SKM-1 treated with dmso at 0.1 percent for 144 hours (cell line): ENCODE data around the gene MXI1.
"Not testable (repeated sequence)": the region's sequence is repeated elsewhere in the genome, so short reads cannot be mapped to it uniquely, and the experiment has no call there.

ENCODE experiments used
- DNase-seq: peaks from one replicate; lab custom pipeline; 2025; ENCODE audit not compliant: unreplicated experiment; lab: John Stamatoyannopoulos, UW

Gene MXI1

DNA sequence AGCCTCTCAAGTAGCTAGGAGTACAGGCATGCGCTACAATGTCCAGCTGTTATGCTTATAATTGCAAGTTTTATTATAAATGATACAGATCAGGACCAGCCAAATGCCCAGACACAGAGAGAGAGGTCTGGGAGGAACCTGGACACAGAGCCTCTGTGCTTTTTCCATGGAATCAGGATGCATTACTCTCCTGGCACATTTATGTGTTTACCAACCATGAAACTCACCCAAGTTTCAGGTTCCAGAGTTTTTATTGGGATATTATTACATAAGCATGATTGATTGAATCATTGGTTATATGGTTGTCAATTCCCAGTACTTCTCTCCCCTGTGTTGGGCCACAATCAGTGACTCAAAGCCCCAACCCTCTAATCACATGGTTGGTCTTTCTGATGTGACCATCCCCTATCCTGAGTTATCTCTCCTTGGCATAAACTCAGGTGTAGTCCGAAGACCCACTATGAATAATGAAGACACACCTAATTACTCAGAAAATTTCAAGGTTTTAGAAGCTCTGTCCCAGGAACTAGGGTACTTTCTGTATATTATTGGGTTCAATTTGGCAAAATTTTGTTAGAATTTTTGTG lies 30.6 kb downstream of the MXI1 start:
- DNase-seq = no peak

DNA sequence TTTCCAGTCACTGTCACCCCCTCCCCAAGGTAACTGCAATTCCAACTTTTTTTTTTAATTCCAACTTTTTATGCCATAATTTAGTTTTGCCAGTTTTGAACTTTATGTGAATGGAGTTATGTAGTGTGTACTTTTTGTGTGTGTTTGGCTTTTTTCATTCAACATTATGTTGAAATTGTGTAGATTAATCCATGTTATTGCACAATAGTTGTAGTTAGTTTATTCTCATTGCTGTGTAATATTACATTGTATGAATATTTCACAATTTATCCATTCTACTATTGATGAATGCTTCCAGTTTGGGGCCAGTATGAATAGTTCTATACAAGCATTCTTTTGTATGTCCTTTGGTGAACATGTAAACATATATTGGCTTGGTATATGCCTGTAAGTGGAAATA lies 32.5 kb downstream of the MXI1 start:
- no peak for DNase-seq

DNA sequence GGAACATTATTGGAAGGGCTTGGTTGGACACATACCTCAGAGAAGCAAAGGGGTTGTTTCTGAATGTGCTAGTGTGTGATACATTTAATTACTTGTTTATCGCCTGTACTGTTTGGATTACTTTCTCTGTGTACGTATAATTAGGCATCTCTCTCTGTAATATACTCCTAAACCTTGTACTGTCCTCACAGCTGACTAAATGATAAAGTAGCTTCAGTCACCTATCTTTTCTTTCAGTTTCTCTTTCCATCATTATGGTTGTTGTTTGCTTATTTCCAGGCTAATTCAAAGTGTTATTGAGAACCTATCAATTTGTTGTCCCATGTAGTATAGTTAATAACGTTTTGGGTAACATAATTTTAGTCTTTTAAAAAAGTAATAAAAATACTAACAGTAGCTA lies 34.0 kb downstream of the MXI1 start:
- no peak for DNase-seq

DNA sequence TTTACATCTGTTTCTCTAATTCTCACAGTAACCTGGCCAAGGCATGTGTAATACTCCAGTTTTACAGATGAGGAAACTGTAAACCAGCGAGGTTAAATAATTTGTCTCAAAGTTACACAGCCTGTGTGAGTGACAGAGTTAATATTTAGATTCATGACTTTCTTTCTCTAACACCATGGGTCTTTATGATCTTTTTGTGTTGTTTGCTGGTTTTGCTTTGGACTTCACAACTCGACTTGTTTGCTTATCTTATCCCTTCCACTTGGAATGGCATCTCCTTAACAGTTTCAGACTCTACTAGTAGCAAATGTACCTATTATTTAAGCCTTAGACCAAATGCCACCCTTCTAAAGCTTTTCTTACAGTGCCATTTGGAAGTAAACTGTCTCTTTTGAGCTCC lies 34.4 kb downstream of the MXI1 start:
- DNase-seq = no peak

DNA sequence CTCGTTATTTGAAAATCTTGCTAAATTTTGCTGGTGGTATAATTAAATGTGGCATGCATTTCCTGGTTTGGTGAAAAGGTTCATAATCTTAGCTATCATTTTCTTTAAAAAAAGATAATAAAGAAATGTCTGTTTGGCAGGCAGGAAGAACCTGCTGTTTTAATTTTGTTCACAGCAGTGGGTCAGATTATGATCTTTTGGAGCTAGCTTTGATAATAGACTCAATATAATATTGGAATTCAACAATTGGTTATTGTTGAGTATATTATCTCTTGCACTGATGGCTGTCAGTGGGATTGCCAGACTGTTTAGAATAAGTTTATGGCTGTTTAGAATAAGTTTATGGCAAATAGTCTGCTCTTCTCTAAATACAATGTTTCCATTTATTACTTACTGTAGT lies 35.1 kb downstream of the MXI1 start:
- no peak for DNase-seq

DNA sequence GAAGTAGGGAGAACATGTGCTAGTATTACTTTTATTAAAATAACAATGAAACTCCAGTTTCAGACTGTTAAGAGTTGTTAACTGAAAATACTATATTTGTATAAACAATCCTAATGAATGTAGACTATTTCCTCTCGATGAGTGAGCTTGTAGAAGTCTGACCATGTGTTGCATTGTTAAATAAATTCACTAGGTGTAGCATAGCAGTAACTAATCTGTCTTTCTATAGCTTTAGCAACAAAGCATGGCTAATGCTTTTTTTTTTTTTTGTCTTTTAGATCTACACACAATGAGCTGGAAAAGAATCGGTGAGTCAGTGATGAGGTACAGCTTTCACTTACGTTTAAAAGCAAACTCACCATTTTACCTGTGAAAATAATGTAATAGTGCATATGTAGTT lies 37.1 kb downstream of the MXI1 start:
- no peak for DNase-seq

DNA sequence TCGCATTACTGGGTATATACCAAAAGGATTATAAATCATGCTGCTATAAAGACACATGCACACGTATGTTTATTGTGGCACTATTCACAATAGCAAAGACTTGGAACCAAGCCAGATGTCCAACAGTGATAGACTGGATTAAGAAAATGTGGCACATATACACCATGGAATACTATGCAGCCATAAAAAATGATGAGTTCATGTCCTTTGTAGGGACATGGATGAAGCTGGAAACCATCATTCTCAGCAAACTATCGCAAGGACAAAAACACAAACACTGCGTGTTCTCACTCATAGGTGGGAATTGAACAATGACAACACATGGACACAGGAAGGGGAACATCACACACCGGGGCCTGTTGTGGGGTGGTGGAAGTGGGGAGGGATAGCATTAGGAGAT lies 40.4 kb downstream of the MXI1 start:
- DNase-seq = not testable (repeated sequence)

DNA sequence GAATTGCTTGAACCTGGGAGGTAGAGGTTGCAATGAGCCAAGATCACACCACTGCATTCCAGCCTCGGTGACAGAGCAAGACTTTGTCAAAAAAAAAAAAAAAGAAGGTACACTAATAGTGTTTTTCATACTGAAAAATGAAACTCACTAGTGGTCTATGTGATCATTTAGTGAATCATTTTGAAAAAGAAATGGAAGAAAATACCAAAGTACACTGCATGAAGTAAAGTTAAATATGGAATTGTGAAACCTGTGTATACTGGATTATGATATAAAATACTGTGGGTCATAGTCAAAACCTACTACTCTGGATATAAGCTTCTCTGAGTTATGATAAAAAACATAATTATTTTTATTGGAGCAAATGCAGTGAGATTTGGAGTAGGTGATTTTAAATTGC lies 42.1 kb downstream of the MXI1 start:
- DNase-seq = not testable (repeated sequence)

DNA sequence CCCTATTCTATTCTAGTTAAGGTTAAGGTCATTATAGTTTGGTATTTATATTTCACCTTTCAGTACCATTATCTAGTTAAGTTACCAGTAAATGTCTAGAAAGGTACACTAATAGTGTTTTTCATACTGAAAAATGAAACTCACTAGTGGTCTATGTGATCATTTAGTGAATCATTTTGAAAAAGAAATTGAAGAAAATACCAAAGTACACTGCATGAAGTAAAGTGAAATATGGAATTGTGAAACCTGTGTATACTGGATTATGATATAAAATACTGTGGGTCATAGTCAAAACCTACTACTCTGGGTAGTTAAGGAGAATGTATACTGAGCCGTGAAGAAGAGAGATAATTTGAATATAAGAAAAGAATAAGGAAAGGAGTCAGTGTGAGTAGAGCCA lies 44.0 kb downstream of the MXI1 start:
- DNase-seq = not testable (repeated sequence)

DNA sequence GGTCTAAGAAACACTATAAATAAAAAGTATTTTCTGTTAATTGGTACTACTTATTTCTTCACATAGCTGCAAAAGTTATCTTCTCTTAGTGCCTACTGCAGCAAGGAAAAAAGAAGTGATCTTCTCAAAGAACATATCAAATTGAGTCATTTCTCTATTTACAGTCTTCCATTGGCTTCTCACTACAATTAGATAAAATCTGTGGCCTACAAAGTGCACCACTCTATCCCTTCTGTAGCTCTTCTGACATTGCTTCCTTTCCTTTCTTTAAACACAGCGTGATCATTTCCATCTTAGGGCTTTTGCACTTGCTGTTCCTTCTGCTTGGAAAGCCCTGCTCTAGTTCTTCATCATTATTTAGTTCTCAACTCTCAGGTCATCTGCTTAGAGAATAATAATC lies 44.7 kb downstream of the MXI1 start:
- DNase-seq = no peak

DNA sequence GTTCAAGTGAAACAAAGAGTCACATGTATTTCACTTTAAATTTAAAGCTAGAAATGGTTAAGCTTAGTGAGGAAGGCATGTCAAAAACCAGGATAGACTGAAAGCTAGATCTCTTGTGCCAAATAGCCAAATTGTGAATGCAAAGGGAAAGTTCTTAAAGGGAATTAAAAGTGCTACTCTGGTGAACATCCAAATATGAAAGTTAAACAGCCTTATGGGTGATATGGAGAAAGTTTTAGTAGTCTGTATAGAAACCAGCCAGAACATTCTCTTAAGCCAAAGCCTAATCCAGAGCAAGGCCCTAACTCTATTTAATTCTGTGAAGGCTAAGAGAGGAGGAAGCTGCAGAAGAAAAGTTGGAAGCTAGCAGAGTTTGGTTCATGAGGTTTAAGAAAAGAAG lies 47.1 kb downstream of the MXI1 start:
- DNase-seq = no peak

DNA sequence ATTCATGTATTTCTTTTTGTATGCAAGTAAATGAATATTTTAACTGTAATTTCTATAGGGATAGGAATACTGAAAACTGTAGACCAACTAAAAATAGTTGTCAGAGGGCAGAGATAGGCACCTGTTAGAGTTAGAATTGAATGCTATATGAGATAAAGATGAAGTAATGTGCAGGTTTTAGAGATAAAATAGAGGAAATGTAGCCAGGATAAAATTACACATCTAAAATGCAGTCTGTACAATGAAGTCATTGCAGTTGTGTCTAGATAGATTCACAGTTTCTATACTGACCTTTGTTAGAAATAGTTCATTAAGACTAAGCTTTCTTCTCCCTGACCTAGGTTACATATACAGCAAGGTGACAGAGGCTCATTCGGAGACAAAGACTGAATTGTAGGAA lies 51.1 kb downstream of the MXI1 start:
- no peak for DNase-seq

DNA sequence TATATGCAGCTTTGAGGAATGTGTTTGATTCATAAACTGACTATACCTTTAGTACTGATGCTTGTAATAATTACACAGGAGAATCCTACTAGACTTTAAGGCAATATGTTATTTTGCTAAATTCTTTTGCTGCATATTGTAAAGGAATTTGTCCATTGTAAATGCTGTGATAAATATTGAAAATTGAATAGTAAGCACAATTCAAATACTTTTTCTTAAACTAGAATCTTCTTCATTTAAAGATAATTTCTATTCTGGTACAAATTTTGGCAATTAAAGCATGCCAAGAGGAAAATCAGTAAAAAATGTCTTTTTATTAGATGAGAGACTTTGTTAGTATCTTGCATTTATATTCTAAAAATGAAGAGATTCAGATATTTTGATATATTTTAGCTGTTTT lies 51.9 kb downstream of the MXI1 start:
- DNase-seq = no peak

DNA sequence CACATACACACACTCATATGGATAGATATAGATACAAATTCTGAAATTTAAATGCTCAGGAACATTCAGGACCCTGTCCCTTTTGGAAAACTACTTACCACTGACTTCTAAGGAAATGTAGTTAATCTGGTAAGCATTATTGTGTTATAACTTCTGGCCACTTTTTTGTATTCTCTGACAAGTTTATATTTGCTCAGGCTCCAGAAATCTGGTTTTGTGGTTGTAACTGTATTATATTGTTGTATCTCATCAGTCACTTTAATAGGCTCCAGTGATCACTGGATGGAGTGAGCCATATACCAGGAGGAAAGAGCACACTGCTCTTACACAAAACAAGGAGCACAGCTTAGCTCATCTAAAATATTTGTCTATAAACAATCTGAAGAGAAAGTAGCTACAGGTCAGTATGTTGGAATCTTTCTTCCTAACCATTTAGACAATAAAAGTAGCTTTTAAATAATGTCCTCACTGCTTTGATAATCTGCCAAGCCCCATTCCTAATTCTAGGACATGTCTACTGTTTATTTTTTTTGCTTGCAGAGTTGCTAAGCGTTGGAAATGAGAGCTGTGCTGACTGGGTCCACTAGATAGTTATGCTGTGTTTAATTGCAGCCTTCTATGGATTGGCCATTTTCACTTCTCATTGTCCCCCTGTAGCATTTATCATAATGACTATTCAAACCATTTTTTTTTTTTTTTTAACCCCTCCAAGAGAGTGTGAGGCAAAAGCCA lies 53.5 kb downstream of the MXI1 start:
- no peak for DNase-seq

DNA sequence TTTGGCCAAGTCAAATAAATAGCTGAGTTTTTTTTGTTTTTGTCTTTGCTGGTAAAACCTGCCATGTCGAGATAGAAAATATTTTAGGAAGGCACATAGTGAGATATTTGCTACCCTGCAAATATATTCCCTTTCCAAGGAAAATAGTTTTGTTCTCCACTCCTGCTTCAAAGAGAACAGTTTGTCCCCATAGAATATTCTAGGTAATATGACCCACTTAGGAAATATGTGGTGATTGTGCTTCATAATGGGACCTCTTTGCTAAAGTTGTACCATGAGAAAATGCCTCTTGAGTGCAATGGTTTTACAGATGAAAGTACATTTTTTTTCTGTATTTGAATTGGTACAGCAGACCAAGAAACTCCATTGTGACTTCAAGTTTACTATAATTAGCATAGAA lies 55.8 kb downstream of the MXI1 start:
- no peak for DNase-seq

DNA sequence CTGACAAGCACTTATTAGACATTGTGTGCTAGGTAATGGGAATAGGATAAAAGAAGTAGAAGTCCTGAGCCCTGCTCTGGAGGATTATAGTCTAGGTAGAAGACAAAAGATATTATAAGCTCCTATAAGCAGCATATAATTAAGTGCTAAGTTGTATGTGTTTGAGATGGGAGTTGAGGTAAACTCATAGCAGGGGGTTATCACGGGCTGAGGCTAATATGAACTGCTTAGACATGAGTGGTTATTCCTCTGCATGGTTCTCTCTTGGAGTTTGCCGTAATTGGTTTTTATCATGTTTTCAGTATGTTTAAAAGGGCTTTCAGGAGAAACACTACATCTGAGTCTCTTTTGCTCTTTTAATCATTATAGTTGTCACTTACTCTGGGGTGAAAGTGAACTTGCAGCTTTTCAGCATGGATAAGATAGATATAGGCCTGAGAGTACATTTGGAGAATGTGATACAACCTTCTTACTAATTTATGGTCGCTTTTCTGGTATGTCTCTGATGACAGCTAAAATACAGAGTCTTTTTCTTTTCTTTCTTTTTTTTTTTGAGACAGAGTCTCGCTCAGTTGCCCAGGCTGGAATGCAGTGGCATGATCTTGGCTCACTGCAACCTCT lies 58.3 kb downstream of the MXI1 start:
- DNase-seq = no peak

DNA sequence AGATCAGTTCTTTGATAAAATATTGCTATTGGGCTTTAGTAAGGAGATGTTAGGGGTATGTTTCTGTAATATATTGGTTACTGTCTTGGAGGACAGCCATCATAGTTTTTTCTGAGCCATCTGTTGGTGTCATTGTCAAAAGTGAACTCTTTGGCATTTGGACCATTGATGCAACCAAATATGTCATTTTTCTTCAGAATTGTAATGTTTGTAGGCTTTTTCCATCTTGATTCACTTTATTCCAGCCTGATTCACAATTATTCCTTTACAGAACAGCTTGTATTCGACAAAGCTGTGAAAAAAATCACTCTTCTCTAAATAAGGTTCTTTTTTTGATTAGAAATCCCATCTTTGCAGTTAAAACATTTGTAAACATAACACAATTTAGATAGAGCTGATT lies 59.9 kb downstream of the MXI1 start:
- no peak for DNase-seq

DNA sequence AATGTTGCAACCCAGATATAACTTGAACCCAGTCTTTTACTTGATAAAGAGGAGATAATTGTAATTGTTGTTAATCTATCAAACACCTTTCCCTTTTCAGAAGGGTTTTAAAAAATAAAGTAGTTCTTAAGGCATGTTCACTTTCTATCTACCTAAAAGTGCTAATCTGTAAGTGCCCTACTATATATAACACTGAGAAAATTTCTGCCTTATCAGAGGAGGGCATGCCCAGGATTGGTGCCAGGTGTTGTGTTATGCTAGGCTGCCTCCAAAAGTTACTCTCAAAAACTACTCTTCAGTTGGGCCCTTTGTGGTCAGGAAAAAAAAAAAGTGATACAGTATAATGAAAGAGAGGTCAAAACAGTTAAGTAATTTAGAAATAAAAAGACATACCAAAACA lies 61.0 kb downstream of the MXI1 start:
- DNase-seq = no peak

DNA sequence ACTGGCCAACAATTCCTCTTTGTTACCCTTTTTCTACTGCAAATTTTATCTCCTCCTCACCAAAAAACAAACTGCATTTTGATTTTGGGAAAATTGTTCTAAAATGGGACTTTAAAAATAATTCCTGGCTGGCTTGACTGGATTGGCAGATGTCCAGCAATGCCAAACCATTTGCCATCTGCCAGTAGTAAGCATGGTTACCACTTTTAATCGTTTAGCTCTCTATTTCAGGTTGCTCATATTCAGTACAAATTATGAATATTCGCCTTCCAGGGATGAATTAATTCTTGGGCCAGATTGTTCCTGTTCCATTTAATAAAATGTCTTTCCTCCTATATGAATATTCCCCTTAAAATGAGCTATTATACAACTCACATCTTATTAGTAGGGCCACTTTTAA lies 61.6 kb downstream of the MXI1 start:
- no peak for DNase-seq

DNA sequence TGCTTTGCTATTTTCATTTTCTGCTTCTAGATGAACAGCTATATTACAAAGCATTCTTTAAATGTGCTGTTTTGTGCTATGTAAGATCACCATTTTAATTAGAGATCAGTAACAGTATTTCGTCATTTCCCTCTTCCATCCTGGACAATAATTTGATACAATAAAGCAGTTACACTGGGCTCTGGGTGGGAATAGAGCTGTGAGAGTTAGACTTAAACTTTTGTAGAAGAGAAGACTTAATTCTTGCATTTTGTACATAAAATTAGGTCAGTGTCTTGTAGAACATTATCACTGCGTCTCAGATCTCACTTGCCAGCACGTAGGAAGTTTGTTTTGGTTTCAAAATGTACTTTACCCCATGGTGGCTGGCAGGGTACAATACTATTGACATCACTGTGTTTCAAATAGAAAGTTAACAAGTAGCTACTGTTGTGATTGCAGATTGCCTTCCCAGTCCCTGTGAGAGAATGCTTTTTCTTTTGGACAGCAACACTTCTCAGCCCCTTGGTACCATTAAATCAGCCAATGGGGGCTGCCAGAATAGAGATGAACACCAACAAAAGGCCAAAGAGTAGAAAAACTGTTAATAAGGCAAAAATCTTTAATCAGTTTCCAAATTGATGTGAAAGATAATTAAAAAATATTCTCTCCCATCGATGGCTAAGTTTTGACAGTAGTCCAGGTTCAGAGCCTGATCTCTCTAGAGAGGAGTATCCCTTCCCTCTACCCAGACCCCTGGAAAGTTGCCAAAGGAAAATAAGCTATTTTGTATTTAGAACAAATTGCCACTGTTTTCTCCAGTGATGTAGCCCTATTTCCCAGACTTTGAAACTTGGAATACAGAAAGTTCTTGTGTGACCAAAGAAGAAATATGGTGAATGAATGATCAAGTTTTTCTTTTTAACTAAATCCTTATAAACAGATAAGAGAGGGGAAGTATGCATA lies 62.2 kb downstream of the MXI1 start:
- DNase-seq = no peak

DNA sequence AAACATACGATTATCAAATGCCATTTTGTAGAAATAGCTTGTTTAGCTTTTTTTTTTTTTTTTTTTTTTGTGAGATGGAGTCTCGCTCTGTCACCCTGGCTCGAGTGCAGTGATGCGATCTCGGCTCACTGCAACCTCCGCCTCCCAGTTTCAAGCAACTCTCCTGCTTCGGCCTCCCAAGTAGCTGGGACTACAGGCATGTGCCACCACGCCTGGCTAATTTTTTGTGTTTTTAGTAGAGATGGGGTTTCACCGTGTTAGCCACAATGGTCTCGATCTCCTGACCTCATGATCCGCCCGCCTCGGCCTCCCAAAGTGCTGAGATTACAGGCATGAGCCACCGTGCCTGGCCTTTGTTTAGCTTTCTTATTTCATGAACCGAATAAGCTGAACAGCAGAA lies 65.6 kb downstream of the MXI1 start:
- DNase-seq = not testable (repeated sequence)

DNA sequence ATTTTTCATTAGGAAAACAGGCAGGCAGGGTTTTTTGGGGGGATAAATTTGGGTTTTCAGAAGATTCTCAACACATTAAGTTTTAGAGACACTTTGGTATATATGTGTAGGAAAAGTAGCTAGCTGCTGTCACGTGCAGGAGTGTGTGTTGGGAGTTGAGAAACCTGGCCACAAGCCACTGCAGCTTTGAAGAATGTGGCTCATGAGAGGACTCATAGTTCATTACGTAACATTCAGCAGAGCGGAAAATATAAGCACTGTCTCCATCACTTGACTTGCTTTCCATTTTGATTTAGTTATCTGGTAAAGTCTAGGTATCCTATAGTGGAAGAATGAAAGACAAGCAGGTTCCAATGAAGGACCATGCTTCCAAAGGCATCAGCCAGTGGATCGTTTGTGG lies 66.1 kb downstream of the MXI1 start:
- DNase-seq = peak; percentile 90
